ENCODE results near the gene ZNF490. TPM values are rescaled to one million over a fixed set of nuclear protein-coding genes. Genes with fewer than 3 reads are reported as not detected.

The ZNF490 gene
- total RNA-seq, 2 experiments from 2014 or later = 6.2 to 7.1 TPM

- CTCF ChIA-PET = no interaction called here
- no peak for TF ChIP-seq CTCF (IDR thresholded peaks at IDR 0.05)
- intact Hi-C loops (cut with DNase I, micrococcal nuclease) = no loop called here
- peak overlapping the region; percentile 64 for H3K27ac Mint-ChIP-seq
- POLR2A ChIA-PET = no interaction called here
- no peak for ATAC-seq (ENCODE audit: poor library complexity)
- no peak for DNase-seq
- Histone ChIP-seq H3K9me3 (ENCODE audit: control insufficient read depth in 1 of 2, insufficient read depth in 1 of 2, low read length in 2 of 2) (no peaks in the 10 kb centered on the region), H3K4me1 (ENCODE audit: insufficient read depth, low read length) (peaks cover 18% of the 10 kb centered on the region), H3K27me3 (ENCODE audit: control insufficient read depth in 1 of 2, insufficient read depth in 2 of 2, low read length in 2 of 2) (no peaks in the 10 kb centered on the region), H3K27ac (ENCODE audit: low read depth in 1 of 2, low read length in 2 of 2) (no peak overlapping the region), H3K36me3 (ENCODE audit: insufficient read depth, low read length) (no peaks in the 10 kb centered on the region), H3K4me3 (ENCODE audit: low read length) (no peak overlapping the region)
- no peak overlapping the region for H3K4me3 Mint-ChIP-seq
- H3K27me3 Mint-ChIP-seq = no peaks in the 10 kb centered on the region
- peaks cover 31% of the 10 kb centered on the region for H3K4me1 Mint-ChIP-seq (ENCODE audit: low read depth)
- peaks cover 12% of the 10 kb centered on the region for H3K36me3 Mint-ChIP-seq (ENCODE audit: low read depth)
- H3K9me3 Mint-ChIP-seq = no peaks in the 10 kb centered on the region
Observed at GRCh38 chr19:12636631-12637030, 26.0 kb upstream of the ZNF490 start.

- no peak for TF ChIP-seq CTCF (IDR thresholded peaks at IDR 0.05)
- Histone ChIP-seq H3K4me1 (ENCODE audit: insufficient read depth, low read length) (no peaks in the 10 kb centered on the region), H3K27me3 (ENCODE audit: control insufficient read depth in 1 of 2, insufficient read depth in 2 of 2, low read length in 2 of 2) (no peaks in the 10 kb centered on the region), H3K4me3 (ENCODE audit: low read length) (no peak overlapping the region), H3K36me3 (ENCODE audit: insufficient read depth, low read length) (peaks cover 56% of the 10 kb centered on the region), H3K9me3 (ENCODE audit: control insufficient read depth in 1 of 2, insufficient read depth in 1 of 2, low read length in 2 of 2) (peaks cover 9 to 23% of the 10 kb centered on the region in 2 experiments), H3K27ac (ENCODE audit: low read depth in 1 of 2, low read length in 2 of 2) (no peak overlapping the region)
- peaks cover 70% of the 10 kb centered on the region for H3K36me3 Mint-ChIP-seq (ENCODE audit: low read depth)
- ChIA-PET CTCF (interaction anchor here (1.2 kb wide), 1 partner anchor 13 kb away, joined by 4 read pairs; no protein-coding TSS in a partner anchor), POLR2A (no interaction called here)
- DNase-seq (no peak), ATAC-seq (ENCODE audit: poor library complexity) (no peak)
- no peak overlapping the region for H3K4me3 Mint-ChIP-seq
- peaks cover 9% of the 10 kb centered on the region for H3K4me1 Mint-ChIP-seq (ENCODE audit: low read depth)
- H3K9me3 Mint-ChIP-seq = peaks cover 9% of the 10 kb centered on the region
- intact Hi-C loops (cut with DNase I, micrococcal nuclease) = no loop called here
- H3K27me3 Mint-ChIP-seq = no peaks in the 10 kb centered on the region
- no peak overlapping the region for H3K27ac Mint-ChIP-seq
Observed at GRCh38 chr19:12629215-12629614, 18.6 kb upstream of the ZNF490 start.

GRCh38 chr19:12628040-12629022 is 17.7 kb upstream of the ZNF490 start:
- CTCF ChIA-PET = no interaction called here
- POLR2A ChIA-PET = no interaction called here
- Mint-ChIP-seq H3K4me3 (no peak overlapping the region), H3K27ac (no peak overlapping the region), H3K4me1 (ENCODE audit: low read depth) (peaks cover 11% of the 10 kb centered on the region), H3K36me3 (ENCODE audit: low read depth) (peaks cover 69% of the 10 kb centered on the region), H3K27me3 (no peaks in the 10 kb centered on the region), H3K9me3 (peaks cover 9% of the 10 kb centered on the region)
- Histone ChIP-seq H3K27me3 (ENCODE audit: control insufficient read depth in 1 of 2, insufficient read depth in 2 of 2, low read length in 2 of 2) (no peaks in the 10 kb centered on the region), H3K9me3 (ENCODE audit: control insufficient read depth in 1 of 2, insufficient read depth in 1 of 2, low read length in 2 of 2) (peaks cover 9 to 23% of the 10 kb centered on the region in 2 experiments), H3K4me3 (ENCODE audit: low read length) (no peak overlapping the region), H3K36me3 (ENCODE audit: insufficient read depth, low read length) (peaks cover 64% of the 10 kb centered on the region), H3K27ac (ENCODE audit: low read depth in 1 of 2, low read length in 2 of 2) (no peak overlapping the region), H3K4me1 (ENCODE audit: insufficient read depth, low read length) (no peaks in the 10 kb centered on the region)
- intact Hi-C loops (cut with DNase I, micrococcal nuclease) = no loop called here
- no peak for TF ChIP-seq CTCF (IDR thresholded peaks at IDR 0.05)
- DNase-seq = no peak
- ATAC-seq (ENCODE audit: poor library complexity) = no peak

Data from CD4-positive, alpha-beta T cell (primary cell).